NB4 (cell line): ENCODE results near the gene GP2.

ENCODE experiments used
- CTCF ChIP-seq: IDR thresholded peaks from one replicate; pipeline ENCODE4 v1.5.1; 2012; ENCODE audit warnings: low read depth, low read length
- POLR2A ChIP-seq: IDR thresholded peaks from 2 replicates; pipeline ENCODE4 v1.6.1; 2011; ENCODE audit warnings: mild to moderate bottlenecking; ENCODE audit not compliant: insufficient read length; ENCODE audit errors: extremely low read depth

GRCh38 chr16:20308801-20309590 is 18.3 kb downstream of the GP2 start:
- TF ChIP-seq POLR2A (no peak), CTCF (no peak)
